ENCODE results near the gene GRHL3.

The GRHL3 gene

DNA sequence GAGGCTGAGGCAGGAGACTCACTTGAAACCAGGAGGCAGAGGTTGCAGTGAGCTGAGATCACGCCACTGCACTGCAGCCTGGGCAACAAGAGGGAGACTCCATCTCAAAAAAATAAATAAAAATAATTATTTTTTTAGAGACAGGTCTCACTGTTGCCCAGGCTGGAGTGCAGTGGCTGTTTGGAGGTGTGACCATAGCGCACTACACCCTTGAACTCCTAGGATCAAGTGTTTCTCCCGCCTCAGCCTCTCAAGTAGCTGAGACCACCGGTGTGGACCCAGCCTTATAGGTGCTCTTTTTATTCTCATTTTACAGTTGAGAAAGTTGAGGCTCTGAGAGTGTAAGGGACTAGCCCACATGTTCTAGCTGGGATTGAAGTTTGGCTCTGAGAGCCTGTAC is 15.6 kb upstream of the GRHL3 start:
- H3K4me1 ChIP-seq (ENCODE audit: insufficient read depth, low read length) = no peaks in the 10 kb centered on the region
- H3K27ac ChIP-seq (ENCODE audit: low read depth, low read length) = no peak overlapping the region
- peaks cover 0 to 3% of the 10 kb centered on the region in 2 donors for H3K27me3 ChIP-seq (ENCODE audit: control insufficient read depth in 1 of 2, insufficient read depth in 2 of 2, low read length in 2 of 2)
- no peak overlapping the region for H3K4me3 ChIP-seq (ENCODE audit: low read depth in 1 of 2, low read length in 2 of 2)
- no peak overlapping the region for H3K9ac ChIP-seq (ENCODE audit: low read length)
- no peaks in the 10 kb centered on the region for H3K36me3 ChIP-seq (ENCODE audit: insufficient read depth, low read length)
- H3K9me3 ChIP-seq (ENCODE audit: low read length) = no peaks in the 10 kb centered on the region

DNA sequence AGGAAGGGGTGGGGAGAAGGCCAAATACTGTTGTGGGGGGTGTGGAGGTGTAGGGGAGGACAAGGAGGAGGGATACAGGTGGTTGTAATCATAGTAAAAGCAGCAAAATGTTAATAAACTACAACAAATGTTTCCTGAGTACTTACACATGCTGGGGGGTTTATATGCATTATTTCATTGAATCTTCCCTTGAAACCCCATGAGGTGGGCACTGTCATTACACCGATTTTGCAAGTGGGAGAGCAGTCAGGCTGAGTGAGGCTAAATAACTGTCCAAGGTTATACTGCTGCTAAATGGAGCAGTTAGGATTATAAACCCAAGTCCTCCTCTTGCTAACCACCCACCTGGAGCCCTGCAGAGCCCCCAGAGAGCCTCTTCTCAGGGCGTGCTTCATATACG is 14.4 kb upstream of the GRHL3 start:
- Histone ChIP-seq H3K9me3 (ENCODE audit: low read length) (no peaks in the 10 kb centered on the region), H3K36me3 (ENCODE audit: insufficient read depth, low read length) (no peaks in the 10 kb centered on the region), H3K9ac (ENCODE audit: low read length) (no peak overlapping the region), H3K4me3 (ENCODE audit: low read depth in 1 of 2, low read length in 2 of 2) (no peak overlapping the region), H3K4me1 (ENCODE audit: insufficient read depth, low read length) (no peaks in the 10 kb centered on the region), H3K27ac (ENCODE audit: low read depth, low read length) (no peak overlapping the region), H3K27me3 (ENCODE audit: control insufficient read depth in 1 of 2, insufficient read depth in 2 of 2, low read length in 2 of 2) (peaks cover 0 to 3% of the 10 kb centered on the region in 2 donors)

DNA sequence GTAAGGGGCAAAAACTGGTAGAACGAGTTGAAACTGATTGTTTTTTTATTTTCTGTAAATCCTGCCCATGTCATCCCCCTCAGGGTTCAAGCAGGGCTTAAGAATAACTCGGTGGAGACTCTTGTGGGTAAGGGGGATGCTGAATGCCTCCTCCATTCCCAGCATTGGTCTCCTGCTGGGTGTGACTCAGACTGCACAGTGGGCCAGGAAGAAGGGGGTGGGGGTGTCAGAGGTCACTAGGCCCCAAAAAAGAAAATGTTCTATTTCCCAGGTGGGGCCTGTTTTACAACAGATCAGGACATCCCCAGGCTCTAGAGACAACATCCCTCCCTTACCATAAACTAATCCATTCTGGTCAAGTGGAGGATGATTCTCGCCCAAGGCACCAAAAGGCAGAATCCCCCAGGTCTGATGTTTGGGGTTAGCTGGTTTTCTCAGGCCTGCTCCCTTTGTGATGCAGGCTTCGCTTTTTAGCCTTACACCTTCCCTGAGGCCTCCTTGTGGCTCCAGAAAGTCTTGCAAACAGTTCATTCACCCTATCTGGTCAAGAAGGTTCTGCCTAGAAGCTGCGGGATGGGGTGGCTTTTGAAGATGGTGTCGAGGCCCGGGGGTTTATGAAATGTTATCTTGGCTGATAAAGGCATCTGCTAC is 10.7 kb upstream of the GRHL3 start:
- peaks cover 0 to 3% of the 10 kb centered on the region in 2 donors for H3K27me3 ChIP-seq (ENCODE audit: control insufficient read depth in 1 of 2, insufficient read depth in 2 of 2, low read length in 2 of 2)
- no peaks in the 10 kb centered on the region for H3K36me3 ChIP-seq (ENCODE audit: insufficient read depth, low read length)
- no peak overlapping the region for H3K4me3 ChIP-seq (ENCODE audit: low read depth in 1 of 2, low read length in 2 of 2)
- H3K9ac ChIP-seq (ENCODE audit: low read length) = no peak overlapping the region
- no peak overlapping the region for H3K27ac ChIP-seq (ENCODE audit: low read depth, low read length)
- no peaks in the 10 kb centered on the region for H3K9me3 ChIP-seq (ENCODE audit: low read length)
- H3K4me1 ChIP-seq (ENCODE audit: insufficient read depth, low read length) = no peaks in the 10 kb centered on the region

DNA sequence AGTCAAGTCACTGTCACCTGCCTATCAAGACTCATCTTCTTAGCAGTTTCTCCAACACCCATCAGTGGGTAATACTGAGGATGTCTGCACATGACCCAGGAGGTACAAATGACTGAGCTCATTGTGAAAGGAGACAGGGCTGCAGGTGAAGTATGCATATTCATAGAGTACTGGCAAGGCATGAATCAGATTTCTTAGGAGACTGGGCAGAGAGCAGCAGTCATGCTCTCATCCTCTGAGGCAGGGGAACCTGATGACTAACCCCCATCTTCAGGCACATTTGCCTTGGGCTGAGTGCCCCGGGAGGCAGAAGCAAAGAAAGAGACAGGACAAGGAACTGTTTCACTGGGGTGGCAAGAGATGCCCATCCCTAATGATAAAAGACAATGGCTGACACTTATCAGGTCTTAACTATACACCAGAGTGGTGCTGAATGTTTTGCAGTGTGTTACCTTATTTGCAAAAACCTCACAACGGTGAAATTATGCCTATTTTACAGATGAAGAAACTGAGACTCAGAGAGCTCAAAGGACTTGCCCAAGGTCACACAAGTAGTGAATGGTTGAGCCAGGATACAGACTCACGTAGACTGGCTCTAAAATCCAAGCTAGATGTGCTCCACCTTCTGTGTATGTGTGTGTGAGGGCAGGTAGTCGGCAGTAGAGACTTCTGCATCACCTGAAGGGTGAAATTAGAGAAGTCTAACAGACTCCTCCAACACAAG is 9.2 kb upstream of the GRHL3 start:
- no peaks in the 10 kb centered on the region for H3K4me1 ChIP-seq (ENCODE audit: insufficient read depth, low read length)
- H3K9me3 ChIP-seq (ENCODE audit: low read length) = no peaks in the 10 kb centered on the region
- H3K9ac ChIP-seq (ENCODE audit: low read length) = no peak overlapping the region
- H3K36me3 ChIP-seq (ENCODE audit: insufficient read depth, low read length) = no peaks in the 10 kb centered on the region
- no peak overlapping the region for H3K27ac ChIP-seq (ENCODE audit: low read depth, low read length)
- H3K4me3 ChIP-seq (ENCODE audit: low read depth in 1 of 2, low read length in 2 of 2) = no peak overlapping the region
- H3K27me3 ChIP-seq (ENCODE audit: control insufficient read depth in 1 of 2, insufficient read depth in 2 of 2, low read length in 2 of 2) = no peaks in the 10 kb centered on the region

DNA sequence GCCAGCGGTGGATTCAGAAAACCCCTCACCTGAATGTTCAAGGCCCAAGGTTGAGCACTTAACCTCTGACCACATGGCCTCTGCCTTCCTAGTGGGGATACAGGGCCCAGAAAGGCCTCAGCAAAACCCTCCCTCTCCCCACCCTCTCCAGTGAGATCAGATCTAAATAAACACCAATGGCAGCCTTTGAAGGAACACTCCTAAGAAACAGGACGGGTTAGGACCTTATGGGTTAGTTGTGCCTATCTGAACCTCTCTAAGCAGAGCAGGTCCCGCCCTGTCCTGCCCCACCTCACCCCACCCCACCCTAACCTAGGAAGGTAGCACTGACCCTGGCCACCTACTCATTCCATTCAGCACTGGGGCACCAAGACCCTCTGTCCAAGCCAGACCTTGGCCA is 7.9 kb upstream of the GRHL3 start:
- Histone ChIP-seq H3K9ac (ENCODE audit: low read length) (no peak overlapping the region), H3K4me1 (ENCODE audit: insufficient read depth, low read length) (no peaks in the 10 kb centered on the region), H3K27me3 (ENCODE audit: control insufficient read depth in 1 of 2, insufficient read depth in 2 of 2, low read length in 2 of 2) (no peaks in the 10 kb centered on the region), H3K27ac (ENCODE audit: low read depth, low read length) (no peak overlapping the region), H3K36me3 (ENCODE audit: insufficient read depth, low read length) (no peaks in the 10 kb centered on the region), H3K9me3 (ENCODE audit: low read length) (no peaks in the 10 kb centered on the region), H3K4me3 (ENCODE audit: low read depth in 1 of 2, low read length in 2 of 2) (no peak overlapping the region)

DNA sequence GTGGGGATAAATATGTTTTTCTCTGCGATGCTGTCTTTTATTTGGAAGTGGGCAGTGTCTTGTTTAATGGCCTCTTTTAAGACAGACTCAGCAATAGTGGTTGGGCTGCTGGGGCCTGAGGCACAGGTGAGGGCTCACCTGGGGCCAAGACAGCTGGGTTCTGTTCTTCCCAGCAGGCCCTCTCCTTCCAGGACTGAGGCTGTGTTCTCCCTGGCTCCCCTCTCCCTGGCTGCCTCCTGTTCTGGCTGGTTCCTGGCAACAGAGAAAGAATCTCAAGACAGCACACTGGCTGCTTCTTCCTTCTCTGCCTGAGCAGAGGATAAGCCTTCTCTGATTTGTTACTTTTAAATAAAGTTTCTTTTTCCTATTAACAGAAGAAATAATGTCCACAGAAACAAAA is 7.4 kb upstream of the GRHL3 start:
- no peak overlapping the region for H3K27ac ChIP-seq (ENCODE audit: low read depth, low read length)
- no peaks in the 10 kb centered on the region for H3K9me3 ChIP-seq (ENCODE audit: low read length)
- H3K27me3 ChIP-seq (ENCODE audit: control insufficient read depth in 1 of 2, insufficient read depth in 2 of 2, low read length in 2 of 2) = no peaks in the 10 kb centered on the region
- H3K4me3 ChIP-seq (ENCODE audit: low read depth in 1 of 2, low read length in 2 of 2) = no peak overlapping the region
- no peaks in the 10 kb centered on the region for H3K4me1 ChIP-seq (ENCODE audit: insufficient read depth, low read length)
- H3K9ac ChIP-seq (ENCODE audit: low read length) = no peak overlapping the region
- no peaks in the 10 kb centered on the region for H3K36me3 ChIP-seq (ENCODE audit: insufficient read depth, low read length)

DNA sequence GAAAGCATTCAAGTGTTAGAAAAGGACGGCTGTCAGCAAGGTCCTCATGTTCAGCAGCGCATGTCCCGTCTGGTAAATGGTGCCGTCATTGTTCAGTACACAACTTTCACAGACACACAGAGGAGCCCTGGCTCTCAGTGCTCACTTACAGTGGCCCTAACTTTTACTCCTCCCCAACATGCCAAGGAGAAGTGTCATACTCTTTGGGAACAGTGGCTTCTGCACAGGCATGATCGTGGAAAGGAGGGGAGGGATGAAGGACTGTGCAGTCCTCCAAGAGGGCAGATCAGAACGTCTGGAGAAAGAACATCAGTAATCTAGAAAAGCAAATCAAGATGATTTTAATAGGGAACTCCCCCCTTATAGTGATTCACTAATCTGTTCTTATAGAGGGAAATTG is 3.8 kb upstream of the GRHL3 start:
- Histone ChIP-seq H3K27ac (ENCODE audit: low read depth, low read length) (no peak overlapping the region), H3K9me3 (ENCODE audit: low read length) (no peaks in the 10 kb centered on the region), H3K9ac (ENCODE audit: low read length) (no peak overlapping the region), H3K4me3 (ENCODE audit: low read depth in 1 of 2, low read length in 2 of 2) (no peak overlapping the region), H3K27me3 (ENCODE audit: control insufficient read depth in 1 of 2, insufficient read depth in 2 of 2, low read length in 2 of 2) (peaks cover 4 to 12% of the 10 kb centered on the region in 2 donors), H3K36me3 (ENCODE audit: insufficient read depth, low read length) (no peaks in the 10 kb centered on the region), H3K4me1 (ENCODE audit: insufficient read depth, low read length) (no peaks in the 10 kb centered on the region)

DNA sequence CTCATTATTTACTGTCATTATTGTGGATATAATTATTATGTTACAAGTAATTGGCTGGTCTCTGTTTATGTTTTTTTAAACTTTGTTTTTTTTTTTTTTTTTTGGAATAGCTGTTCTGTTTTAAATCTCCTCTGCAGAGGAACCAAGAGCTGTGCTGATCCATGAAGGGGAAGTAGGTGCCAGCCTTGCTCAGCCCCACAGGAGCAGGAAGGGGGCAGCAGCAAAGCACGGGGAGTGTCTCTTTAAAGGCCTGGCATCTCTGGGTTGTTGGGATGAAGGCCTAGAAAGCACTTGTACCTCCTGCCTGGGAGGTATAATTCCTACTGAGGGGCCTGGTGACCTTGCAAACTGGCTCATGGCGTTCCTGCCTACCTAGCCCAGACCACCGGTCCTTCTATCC is 2.5 kb upstream of the GRHL3 start:
- H3K36me3 ChIP-seq (ENCODE audit: insufficient read depth, low read length) = no peaks in the 10 kb centered on the region
- H3K4me3 ChIP-seq (ENCODE audit: low read depth in 1 of 2, low read length in 2 of 2) = no peak overlapping the region
- no peak overlapping the region for H3K9ac ChIP-seq (ENCODE audit: low read length)
- no peaks in the 10 kb centered on the region for H3K9me3 ChIP-seq (ENCODE audit: low read length)
- peaks cover 7% of the 10 kb centered on the region for H3K4me1 ChIP-seq (ENCODE audit: insufficient read depth, low read length)
- no peak overlapping the region for H3K27ac ChIP-seq (ENCODE audit: low read depth, low read length)
- peaks cover 4 to 12% of the 10 kb centered on the region in 2 donors for H3K27me3 ChIP-seq (ENCODE audit: control insufficient read depth in 1 of 2, insufficient read depth in 2 of 2, low read length in 2 of 2)

DNA sequence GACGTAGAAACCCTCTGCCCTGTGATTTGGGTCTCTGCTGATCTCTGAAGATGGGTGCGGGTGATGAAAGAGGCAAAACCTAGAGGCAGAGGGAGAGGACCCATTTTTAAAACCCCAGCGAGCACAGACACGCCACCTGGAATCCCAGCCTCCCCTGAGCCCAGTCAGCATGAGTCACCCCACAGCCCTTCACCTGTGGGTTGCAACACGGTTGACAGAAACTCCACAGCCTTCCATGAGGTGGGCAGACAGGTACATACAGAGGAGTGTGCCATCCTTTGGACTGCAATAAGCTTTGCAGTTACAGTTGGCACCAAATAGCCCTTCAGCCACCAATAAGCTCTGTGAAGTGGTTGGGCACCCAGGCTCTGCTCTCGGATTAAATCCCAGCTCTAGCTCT is 2.1 kb upstream of the GRHL3 start:
- Histone ChIP-seq H3K9ac (ENCODE audit: low read length) (no peak overlapping the region), H3K27ac (ENCODE audit: low read depth, low read length) (no peak overlapping the region), H3K36me3 (ENCODE audit: insufficient read depth, low read length) (no peaks in the 10 kb centered on the region), H3K4me1 (ENCODE audit: insufficient read depth, low read length) (peaks cover 7% of the 10 kb centered on the region), H3K27me3 (ENCODE audit: control insufficient read depth in 1 of 2, insufficient read depth in 2 of 2, low read length in 2 of 2) (peaks cover 4 to 12% of the 10 kb centered on the region in 2 donors), H3K9me3 (ENCODE audit: low read length) (no peaks in the 10 kb centered on the region), H3K4me3 (ENCODE audit: low read depth in 1 of 2, low read length in 2 of 2) (no peak overlapping the region)

DNA sequence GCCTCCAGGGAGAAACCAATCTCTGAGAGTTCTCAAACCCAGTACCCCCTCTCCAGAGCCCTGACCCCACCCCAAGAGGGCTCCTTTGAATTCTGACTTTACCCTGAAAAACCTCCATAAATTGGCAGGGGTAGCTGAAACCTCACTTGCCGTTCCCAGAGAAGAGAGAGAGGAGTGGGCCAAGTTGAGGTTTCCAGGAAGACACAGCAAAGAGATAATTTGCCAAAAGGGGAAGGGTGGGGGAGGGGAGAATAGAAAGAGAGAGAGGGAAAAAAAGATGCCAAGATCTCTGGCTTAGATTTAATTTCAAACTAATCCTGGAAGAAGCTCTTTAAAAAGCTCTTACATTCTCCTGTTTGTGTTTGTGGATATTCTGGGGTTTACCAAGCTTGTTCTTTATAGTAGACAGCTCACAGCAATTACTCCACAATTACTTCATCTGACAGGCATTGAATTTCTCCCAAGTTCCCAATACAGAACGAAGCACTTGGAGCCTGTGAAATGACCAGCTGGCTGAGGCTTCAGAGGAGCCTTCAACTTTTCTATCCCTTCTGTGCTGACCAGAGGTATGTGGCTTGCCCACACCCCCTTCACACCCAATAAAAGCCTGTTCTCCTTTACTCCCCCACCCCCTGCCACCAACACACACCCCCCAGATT is 1.1 kb upstream of the GRHL3 start:
- Histone ChIP-seq H3K9ac (ENCODE audit: low read length) (no peak overlapping the region), H3K9me3 (ENCODE audit: low read length) (no peaks in the 10 kb centered on the region), H3K27me3 (ENCODE audit: control insufficient read depth in 1 of 2, insufficient read depth in 2 of 2, low read length in 2 of 2) (peaks cover 4 to 12% of the 10 kb centered on the region in 2 donors), H3K27ac (ENCODE audit: low read depth, low read length) (no peak overlapping the region), H3K36me3 (ENCODE audit: insufficient read depth, low read length) (no peaks in the 10 kb centered on the region), H3K4me1 (ENCODE audit: insufficient read depth, low read length) (peaks cover 7% of the 10 kb centered on the region), H3K4me3 (ENCODE audit: low read depth in 1 of 2, low read length in 2 of 2) (no peak overlapping the region)

DNA sequence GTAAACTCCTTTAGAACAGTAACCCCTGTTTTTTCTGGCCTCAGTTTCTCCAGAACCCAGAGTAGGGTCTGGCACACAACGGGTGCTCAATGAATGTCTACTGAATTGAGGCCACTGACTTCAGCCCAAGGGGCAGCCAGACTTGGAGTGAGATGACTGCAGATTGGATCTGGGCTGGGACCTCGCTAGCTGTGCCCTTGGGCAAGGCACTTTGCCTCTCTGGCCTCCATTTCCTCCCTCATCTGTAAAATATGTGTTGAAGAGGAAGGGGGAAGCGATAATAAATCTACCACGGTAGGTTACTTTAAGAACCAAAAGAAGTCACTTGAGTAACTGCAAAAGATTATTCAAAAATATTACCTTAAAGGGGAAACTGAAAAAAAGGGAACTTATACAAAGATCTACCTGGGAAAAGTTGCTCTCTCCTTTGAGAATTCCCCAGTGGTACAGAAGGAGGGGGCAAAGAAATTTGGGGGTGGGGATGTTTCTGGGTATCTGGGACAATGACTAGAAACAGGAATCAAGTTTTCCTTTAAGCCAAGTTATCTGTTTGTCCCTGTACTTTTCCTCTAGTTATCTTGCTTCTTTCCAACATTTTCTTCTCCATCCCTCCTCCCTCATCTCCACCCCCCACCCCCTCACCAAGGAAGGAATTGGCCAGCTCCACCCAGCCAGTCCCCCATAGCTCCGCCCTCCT is 394 bp upstream of the GRHL3 start:
- H3K4me3 ChIP-seq (ENCODE audit: low read depth in 1 of 2, low read length in 2 of 2) = no peak overlapping the region

More for the DNA sequence above, 394 bp upstream of the GRHL3 start:
- H3K4me1 ChIP-seq (ENCODE audit: insufficient read depth, low read length) = peaks cover 7% of the 10 kb centered on the region
- no peak overlapping the region for H3K9ac ChIP-seq (ENCODE audit: low read length)
- H3K9me3 ChIP-seq (ENCODE audit: low read length) = no peaks in the 10 kb centered on the region
- H3K36me3 ChIP-seq (ENCODE audit: insufficient read depth, low read length) = no peaks in the 10 kb centered on the region
- no peak overlapping the region for H3K27ac ChIP-seq (ENCODE audit: low read depth, low read length)
- H3K27me3 ChIP-seq (ENCODE audit: control insufficient read depth in 1 of 2, insufficient read depth in 2 of 2, low read length in 2 of 2) = peaks cover 4 to 12% of the 10 kb centered on the region in 2 donors

Data from muscle layer of colon (tissue), 2 donors.